GM19438 (cell line): ENCODE results near the gene MYO1H.

ENCODE experiments used
- ATAC-seq: cut with Tn5 transposase; IDR thresholded peaks from one replicate; pipeline ENCODE4 v1.9.1; 2021; ENCODE audit warnings: low read depth; ENCODE audit not compliant: unreplicated experiment

MYO1H gene

DNA sequence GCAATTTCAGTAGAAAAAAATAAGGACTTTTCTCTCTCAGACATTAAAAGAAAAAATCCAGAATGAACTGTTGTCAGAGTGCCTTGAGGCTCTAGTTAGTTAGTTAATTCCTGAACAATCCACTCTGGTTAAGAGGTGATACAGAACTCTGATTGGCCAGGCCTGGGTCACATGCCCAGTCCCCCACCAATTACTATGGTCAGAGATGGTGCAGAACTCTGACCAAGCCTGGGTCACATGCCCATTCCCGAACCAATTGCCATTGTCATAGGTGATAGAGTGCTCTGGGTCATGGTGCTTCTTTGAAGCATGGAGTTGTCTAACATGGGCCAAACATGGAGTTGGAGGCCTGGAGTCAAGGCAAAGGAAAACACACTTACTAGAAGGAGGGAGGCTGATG is 11.1 kb upstream of the MYO1H start:
- ATAC-seq = no peak

DNA sequence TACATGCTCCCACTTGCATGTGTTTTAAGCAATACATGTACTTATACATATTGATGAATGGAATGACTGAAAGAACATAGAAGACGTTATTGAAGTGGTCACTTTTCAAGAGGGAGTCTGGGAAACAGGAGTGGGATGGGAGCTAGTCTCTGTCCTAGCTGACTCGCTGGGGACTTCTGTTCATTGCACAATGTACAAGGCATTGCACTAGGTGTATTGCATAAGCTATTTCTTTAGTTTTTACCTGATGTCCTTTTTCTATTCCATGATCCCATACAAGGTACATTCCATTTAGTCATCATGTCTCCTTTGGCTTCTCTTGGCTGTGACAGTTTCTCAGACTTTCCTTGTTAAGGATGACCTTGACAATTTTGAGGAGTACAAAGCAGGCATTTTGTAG is 4.0 kb upstream of the MYO1H start:
- ATAC-seq = no peak

DNA sequence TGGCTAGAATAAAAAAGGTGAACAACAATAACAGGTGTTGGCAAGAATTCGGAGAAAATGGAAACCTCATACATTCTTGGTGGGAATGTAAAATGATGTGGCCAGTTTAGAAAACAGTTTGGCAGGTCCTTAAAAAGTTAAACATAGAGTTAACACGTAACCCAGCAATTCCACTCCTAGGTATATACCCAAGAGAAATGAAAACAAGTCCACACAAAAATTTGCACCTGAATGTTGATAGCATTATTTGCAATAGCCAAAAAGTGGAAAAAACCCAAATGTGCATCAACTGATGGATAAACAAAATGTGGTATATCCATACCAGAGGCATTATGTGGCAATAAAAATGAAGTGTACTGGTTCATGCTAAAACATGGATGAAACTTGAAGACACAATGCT is 2.3 kb upstream of the MYO1H start:
- ATAC-seq = no peak

DNA sequence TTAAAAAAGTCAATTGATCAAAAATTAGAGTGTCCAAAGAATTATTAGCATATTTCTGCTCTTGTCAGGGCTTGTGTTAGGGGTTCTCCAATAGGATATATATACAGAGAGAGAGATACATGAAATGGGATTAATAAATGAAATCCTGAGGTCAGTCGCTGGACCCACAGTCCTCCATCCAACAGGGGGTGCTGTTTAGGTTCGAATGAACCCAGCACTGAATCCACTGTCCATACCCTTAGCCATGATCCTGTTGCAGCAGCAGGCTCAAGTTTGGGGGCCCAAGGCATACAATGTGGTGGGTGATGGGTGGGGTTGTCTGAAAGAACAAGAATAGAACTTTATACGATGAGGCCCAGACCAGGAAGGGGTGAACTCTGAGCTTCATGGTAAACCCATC is 780 bp upstream of the MYO1H start:
- ATAC-seq = no peak

DNA sequence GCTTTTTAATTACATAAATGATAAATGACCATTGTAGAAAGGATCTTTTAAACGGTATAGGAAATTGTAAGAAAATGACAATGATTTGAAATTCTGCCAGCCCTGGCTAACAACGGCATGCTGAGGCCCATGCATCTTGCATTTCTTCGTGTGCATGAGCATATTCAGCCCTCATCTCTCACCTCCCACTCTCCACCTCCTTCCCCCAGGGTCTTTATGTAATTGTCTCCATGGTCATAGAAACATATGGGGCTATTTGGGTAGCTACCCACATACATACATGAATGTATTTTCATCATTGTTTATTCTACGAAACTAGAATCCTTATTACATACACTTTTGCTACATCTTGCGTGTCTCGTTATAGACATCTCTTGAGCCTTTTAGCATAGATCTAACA is 4.5 kb downstream of the MYO1H start:
- ATAC-seq = no peak

DNA sequence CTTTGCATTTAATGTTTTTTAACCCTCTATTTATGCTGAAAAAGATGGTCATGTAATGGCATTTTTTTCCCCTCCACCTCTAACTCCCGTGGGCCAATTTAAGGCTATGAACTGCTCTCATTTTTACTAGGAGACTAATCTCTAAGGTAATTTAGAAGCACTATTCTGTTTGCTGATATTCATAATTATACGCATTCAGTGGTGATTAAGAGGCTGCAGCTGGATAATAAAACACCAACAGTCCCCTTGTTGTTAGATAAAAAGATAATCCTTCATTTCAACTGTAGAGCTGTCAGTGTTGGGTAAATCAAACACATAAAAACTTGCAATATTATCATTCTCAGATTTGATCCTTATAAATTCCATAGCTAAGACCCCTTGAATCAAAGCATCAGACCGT is 8.9 kb downstream of the MYO1H start:
- no peak for ATAC-seq

DNA sequence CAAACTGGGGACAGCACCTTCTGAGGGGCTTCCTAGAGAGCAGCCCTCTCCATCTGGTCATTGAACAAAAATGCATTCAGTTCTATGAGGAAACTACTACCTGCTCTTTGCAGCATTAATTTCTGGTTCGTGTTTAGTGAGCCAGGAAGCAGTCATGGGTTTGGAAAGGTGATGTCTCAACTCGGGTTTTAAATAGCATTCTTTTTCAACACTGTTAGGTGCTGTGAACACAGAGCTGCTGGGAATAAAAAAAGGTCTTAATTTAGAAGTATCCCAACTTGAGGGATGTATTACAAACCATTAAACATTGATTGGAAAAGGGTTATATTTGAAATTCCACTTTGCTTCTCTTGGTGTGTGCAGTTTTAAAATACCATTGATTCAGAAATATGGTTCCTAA is 9.3 kb downstream of the MYO1H start:
- ATAC-seq = no peak

DNA sequence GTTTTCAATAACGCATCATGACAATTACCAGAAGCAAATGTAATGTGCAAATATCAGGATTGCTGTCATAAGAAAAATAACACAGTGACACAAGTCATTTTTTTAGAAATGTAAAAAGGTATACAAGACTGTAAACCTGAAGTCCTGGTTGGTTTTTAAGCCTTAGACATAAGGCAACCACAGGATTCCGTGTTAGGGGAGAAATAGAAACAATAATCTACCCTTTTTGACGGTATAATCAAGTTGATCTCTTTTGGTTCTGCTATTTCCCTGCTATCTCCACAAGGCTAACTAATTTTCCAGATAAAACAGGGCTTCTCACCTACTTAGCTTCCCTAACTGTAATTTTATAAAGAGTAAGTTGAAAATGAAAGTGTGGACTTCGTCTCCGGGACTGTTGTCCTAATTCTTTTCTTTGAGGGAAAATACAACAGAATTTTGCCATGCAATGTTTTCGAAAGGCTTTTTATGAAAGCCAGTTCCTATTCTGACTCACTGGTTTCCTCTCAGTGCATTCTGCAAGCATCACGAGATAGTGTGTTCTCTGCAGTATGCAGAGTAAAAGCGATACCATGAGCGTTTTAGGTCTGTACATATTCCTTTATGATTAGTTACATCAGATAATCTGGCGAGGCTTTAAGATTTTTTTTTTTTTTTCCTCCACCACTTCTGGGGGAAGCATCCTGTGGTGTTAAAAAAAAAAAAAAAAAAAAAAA is 10.6 kb downstream of the MYO1H start:
- ATAC-seq = peak; percentile 68

DNA sequence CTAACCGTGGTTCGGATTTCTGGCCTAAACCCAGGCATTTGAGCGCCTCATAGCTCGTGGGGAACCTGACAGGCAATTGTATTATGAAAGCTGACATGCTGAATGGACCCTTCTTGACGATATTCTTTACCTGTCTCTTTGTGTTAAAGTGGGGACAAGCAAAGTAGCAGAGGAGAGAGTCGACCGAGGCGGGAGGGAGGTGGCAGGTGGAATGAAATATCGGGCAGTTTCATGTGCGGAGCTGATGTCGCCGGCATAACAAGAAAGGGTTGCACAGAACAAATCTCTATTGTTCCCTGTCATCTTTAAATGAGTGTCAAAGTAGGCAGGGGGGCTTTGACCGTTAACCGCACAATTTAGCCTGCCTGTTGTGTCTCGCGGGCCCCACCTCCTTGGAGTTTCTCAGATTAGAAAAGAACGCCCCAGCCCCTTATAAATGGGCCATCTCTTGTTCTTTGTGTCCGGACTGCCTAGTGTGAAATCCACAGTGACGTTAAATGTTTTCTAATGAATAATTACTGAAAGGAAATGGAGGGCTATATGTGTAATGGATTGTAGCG is 11.5 kb downstream of the MYO1H start:
- no peak for ATAC-seq

DNA sequence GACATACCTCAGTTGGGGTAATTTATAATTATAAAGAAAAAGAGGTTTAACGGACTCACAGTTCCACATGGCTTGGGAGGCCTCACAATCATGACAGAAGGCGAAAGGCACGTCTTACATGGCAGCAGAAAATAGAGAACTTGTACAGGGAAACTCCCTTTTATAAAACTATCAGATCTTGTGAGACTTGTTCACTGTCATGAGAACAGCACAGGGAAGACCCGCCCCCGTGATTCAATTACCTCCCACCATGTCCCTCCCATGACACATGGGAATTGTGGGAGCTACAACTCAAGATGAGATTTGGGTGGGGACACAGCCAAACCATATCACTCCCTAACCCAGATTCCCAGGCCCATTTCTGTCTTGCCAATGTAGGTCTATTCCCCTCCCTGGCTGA is 22.1 kb downstream of the MYO1H start:
- ATAC-seq = no peak

DNA sequence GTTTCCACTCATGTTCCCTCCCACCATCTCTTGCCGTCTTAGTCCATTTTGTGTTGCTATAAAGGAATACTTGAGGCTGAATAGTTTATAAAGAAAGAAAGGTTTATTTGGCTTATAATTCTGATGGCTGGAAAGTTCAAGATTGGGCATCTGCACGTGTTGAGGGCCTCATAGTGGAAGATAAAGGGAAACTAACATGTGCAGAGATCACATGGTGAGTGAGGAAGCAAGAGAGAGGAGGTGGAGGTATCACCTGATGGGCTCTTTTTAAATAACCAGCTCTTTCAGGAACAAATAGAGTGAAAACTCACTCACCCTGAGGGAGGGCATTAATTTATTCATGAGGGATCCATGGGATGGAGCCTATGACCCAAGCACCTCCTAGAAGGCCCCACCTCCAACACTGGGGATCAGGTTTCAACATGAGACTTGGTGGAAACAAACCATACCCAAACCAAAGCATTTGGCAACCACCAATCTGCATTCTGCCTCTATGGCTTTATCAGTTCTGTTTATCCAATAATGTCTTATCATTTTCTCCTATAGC is 29.5 kb downstream of the MYO1H start:
- ATAC-seq = no peak

DNA sequence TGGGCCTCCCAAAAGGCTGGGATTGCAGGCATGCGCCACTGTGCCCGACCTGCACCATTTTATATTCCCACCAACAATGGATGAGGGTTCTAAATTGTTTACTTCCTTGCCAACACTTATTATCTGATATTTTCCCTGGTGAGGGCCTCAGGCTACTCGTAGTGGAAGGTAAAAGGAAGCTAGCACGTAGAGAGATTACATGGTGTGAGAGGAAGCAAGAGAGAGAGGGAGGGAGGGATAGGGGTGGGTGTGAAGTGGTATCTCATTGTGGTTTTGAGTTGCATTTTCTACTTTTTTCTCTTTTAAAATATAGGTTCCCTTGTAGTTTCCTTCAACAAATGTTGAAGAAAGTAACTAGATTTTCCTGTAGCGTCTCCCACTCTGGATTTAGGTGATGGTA is 30.9 kb downstream of the MYO1H start:
- no peak for ATAC-seq

DNA sequence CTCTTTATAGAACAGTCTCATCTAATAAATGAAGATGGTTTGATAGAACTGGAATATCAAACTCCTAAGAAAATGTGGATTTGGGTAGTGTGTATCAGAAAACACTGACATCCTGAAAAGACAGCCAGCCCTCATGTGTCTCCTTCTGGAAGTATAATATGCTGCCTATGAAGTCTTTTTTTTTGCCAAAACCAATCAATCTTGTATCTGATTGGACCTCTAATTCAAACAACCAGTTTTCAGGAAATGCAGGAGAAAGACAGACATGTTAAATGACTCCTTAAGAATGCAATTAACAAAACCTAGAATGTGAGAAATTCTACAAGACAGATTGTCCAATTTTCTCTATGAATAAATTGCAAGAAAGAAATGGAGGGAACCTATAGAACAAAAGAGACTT is 34.3 kb downstream of the MYO1H start:
- ATAC-seq = no peak

DNA sequence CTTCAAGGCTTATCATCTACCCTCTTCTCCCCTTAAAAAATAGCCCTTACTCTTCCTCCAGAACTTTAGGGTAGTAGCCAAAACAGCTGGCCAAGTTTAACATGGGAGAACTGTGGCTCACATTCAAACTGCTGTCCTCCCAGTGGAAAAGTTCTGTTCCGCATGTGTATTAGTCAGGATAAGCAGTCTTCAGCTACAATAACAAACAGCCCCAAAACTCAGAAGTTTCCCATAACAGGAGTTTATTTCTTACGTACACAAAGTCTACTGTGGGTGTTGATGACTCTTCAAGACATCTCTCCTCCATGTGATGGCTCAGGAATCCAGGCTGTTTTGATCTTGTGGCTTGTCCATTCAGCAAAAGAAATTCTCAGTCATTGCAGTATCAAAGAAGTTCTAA is 35.5 kb downstream of the MYO1H start:
- no peak for ATAC-seq

DNA sequence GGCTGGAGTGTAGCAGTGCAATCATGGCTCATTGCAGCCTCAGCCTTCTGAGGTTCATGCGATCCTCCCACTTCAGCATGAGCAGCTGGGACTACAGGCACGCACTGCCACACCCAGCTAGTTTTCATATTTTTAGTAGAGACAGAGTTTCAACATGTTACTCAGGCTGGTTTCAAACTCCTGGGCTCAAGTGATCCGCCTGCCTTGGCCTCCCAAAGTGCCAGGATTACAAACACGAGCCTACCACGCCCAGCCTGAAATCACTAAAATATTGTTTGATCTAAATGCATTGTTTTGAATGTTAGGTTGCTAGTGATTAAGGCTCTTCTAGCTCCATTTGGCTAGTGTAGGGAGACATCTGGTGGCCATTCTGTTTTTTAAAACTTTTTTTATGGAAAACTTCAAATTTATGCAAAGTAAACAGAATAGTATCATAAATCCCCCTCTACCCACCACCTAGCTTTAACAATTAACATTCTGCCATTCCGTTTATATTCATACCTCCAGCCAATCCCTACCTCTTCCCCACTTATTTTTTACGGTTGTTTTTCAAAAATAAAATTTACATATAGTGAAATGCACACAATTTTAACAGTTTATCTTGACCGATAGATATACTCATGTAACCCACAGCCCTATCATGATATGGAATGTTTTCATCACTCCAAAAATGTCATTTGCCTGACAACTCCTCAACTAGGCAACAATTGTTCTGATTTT is 37.8 kb downstream of the MYO1H start:
- ATAC-seq = no peak

DNA sequence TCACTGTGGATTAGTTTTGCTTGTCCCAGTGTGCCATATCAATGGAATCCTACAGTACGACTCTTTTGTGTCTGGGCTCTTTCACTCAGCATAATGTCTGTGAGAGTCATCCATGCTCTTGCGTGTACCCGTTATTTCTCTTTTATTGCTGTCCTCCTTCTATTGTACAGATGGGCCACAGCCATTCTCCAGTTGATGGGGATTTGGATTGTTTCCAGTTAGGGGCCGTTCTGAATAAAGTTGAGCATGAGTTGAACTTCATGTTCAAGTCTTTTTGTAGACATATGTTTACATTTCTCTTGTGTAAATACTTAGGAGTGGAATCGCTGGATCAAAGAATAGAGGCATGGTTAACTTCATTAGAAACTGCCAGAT is 38.3 kb downstream of the MYO1H start:
- no peak for ATAC-seq

DNA sequence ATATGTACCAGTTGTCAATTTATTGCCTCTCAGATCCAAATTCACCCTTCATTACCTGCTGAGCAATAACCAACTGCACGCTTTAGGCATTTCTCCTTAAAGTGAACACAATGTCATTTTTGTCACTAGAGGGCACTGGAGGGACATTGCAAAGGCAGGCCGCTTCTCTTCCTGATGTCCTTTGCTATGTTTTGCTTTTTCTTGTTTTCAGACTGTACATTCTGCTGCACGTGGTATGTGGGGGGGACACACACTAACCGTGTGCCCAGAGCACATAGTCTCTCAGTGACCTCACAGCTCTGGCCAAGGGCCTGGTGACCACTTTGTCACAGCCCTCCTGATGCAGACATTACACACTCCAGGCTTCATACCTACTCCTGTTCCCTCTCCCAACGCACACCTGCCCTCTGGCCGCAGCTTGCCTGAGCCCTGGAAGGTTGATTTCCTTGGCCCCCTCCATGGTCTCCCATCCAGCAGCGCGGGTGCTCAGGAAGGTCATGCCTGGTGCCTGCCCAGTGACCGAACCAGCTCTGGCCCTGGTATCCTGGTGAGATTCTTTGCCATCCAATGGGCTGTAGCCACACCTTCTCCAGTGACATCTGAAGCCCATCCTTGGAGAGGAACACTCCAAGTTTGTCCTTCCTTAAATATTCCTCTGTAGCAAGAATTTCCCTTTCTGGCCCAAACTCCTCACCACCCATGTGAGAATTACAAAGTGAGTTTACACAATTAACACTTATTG is 39.9 kb downstream of the MYO1H start:
- no peak for ATAC-seq

DNA sequence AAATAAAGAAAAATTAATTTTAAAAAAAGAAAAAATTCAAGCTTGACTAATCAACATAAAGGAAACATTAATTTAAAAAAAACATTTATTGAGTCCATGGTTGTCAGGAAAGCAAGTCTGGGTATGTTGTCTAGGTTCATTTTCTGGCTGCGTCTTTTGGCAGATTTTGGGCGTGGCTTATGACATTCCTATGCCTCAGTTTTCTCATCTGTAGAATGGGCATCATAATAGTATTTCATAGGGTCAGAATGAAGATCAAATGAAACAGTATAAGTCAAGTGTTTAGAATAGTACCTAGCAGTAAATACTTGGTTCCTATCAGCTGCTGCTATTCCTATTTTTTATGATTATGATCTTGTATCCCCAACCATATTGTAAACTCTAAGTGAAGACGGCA is 40.5 kb downstream of the MYO1H start:
- ATAC-seq = no peak

DNA sequence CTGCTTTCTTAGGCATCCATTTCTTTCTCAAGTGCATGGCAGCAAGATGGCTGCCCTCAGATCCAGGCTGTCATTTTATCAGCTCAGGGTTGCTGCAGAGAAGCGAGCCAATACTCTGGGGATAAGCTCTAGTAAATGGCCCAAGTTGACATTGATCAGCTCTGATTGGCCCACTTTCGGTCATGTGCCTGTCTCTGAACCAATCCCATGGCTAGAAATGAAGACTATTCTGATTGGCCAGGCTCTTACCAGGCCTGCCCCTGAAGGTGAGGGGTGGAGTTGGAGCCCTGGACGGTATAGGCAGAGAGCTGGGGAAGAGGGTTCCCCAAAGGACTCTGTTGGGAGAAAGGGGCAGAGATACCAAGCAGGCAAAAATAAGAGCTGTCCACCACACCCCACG is 41.4 kb downstream of the MYO1H start:
- ATAC-seq = no peak

DNA sequence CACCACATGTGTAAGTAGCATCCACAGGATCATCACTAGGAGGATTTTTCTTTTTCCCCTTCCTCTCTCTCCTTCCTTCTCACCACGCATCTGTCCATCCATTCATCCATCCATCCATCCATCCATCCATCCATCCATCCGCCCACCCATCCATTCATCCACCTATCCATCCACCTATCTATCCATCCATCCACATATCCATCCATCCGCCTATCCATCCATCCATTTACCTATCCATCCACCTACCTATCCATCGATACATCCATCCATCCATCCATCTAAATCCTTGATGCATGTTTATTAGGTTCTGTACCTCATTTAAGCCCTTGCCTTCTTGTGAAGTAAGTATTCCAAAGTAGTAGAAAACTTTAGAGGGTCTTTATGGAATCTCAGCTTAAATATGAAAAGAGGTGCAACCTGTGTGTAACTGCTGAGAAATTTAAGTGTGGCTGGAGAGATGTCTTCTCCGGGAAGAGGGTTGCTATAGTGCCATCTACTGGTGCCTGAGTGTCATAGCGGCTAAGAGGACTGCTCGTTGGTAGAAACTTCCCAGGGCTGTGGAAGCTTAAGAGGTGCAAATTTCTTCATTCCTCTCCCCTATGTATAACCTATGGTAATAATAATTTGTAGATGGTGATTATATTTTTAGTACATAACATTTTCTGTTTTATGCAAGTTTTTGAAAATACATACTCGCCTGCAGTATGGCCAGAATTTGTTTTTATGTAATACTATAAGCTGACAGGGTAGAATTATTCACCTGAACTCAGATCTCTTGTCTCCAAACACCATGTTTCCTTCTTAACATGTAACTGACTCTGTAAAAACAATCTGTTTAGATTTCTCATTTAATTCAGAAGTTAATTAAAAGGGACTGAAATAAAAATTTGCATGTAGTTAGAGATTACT is 46.0 kb downstream of the MYO1H start:
- no peak for ATAC-seq
